ENCODE data around the gene FIGNL1.

FIGNL1 gene

GRCh38 chr7:50428911-50429310 lies 21.2 kb downstream of the FIGNL1 start:
- H3K4me1 ChIP-seq (ENCODE audit: control insufficient read depth, insufficient read depth, low read depth, low read length): no peaks in the 10 kb centered on the region
- no peak overlapping the region for H2BK12ac ChIP-seq (ENCODE audit: low read length in 2 of 2)
- H3K4me2 ChIP-seq (ENCODE audit: low read length, poor library complexity, severe bottlenecking): no peak overlapping the region
- no peak overlapping the region for H2AFZ ChIP-seq (ENCODE audit: low read depth, low read length)
- no peak overlapping the region for H3K14ac ChIP-seq (ENCODE audit: low read length in 2 of 2)
- H2BK120ac ChIP-seq (ENCODE audit: low read depth, low read length): no peak overlapping the region
- no peak overlapping the region for H2AK5ac ChIP-seq (ENCODE audit: low read length, severe bottlenecking)
- H3K79me1 ChIP-seq (replicated peaks; ENCODE audit: low read length, poor library complexity, severe bottlenecking): no peaks in the 10 kb centered on the region
- H3K27ac ChIP-seq (ENCODE audit: low read length, poor library complexity, severe bottlenecking): no peak overlapping the region
- H2BK5ac ChIP-seq (ENCODE audit: low read depth, low read length, poor library complexity, severe bottlenecking): no peak overlapping the region
- no peaks in the 10 kb centered on the region for H3K9me3 ChIP-seq (ENCODE audit: control insufficient read depth, low read length)
- H3K4me3 ChIP-seq (ENCODE audit: insufficient read depth in 1 of 2, low read depth in 1 of 2, low read length in 2 of 2): no peak overlapping the region
- H3K23ac ChIP-seq (ENCODE audit: low read length in 2 of 2): no peak overlapping the region
- no peak overlapping the region for H4K8ac ChIP-seq (ENCODE audit: low read length)
- H3K4ac ChIP-seq (ENCODE audit: low read depth in 1 of 2, low read length in 2 of 2): no peak overlapping the region
- no peak overlapping the region for H2BK15ac ChIP-seq (ENCODE audit: low read depth, poor library complexity, severe bottlenecking)
- WGBS: 69% methylated on average over 2 of the region's 3 CpGs
- H3K36me3 ChIP-seq (ENCODE audit: control insufficient read depth in 1 of 2, insufficient read depth in 2 of 2, low read depth in 1 of 2, low read length in 2 of 2): no peaks in the 10 kb centered on the region
- H4K91ac ChIP-seq (ENCODE audit: low read length): no peak overlapping the region
- no peaks in the 10 kb centered on the region for H3K27me3 ChIP-seq (ENCODE audit: control insufficient read depth in 1 of 2, insufficient read depth in 1 of 2, low read length in 2 of 2)
- H3K9ac ChIP-seq (ENCODE audit: low read length): no peak overlapping the region
- DNase-seq: no peak
- H3K18ac ChIP-seq (ENCODE audit: low read depth in 1 of 2, low read length in 2 of 2): no peak overlapping the region

- Histone ChIP-seq H2AK5ac (ENCODE audit: low read length, severe bottlenecking) (no peak overlapping the region), H2AFZ (ENCODE audit: low read depth, low read length) (no peak overlapping the region), H3K4me2 (ENCODE audit: low read length, poor library complexity, severe bottlenecking) (no peak overlapping the region), H2BK12ac (ENCODE audit: low read length in 2 of 2) (no peak overlapping the region), H3K79me1 (replicated peaks; ENCODE audit: low read length, poor library complexity, severe bottlenecking) (no peaks in the 10 kb centered on the region), H2BK15ac (ENCODE audit: low read depth, poor library complexity, severe bottlenecking) (no peak overlapping the region), H3K14ac (ENCODE audit: low read length in 2 of 2) (no peak overlapping the region), H2BK5ac (ENCODE audit: low read depth, low read length, poor library complexity, severe bottlenecking) (no peak overlapping the region), H3K9me3 (ENCODE audit: control insufficient read depth, low read length) (no peaks in the 10 kb centered on the region), H3K4me1 (ENCODE audit: control insufficient read depth, insufficient read depth, low read depth, low read length) (no peaks in the 10 kb centered on the region), H3K27ac (ENCODE audit: low read length, poor library complexity, severe bottlenecking) (no peak overlapping the region), H3K27me3 (ENCODE audit: control insufficient read depth in 1 of 2, insufficient read depth in 1 of 2, low read length in 2 of 2) (no peaks in the 10 kb centered on the region), H3K4ac (ENCODE audit: low read depth in 1 of 2, low read length in 2 of 2) (no peak overlapping the region), H3K4me3 (ENCODE audit: insufficient read depth in 1 of 2, low read depth in 1 of 2, low read length in 2 of 2) (no peak overlapping the region), H4K91ac (ENCODE audit: low read length) (no peak overlapping the region), H4K8ac (ENCODE audit: low read length) (no peak overlapping the region), H3K36me3 (ENCODE audit: control insufficient read depth in 1 of 2, insufficient read depth in 2 of 2, low read depth in 1 of 2, low read length in 2 of 2) (no peaks in the 10 kb centered on the region), H3K18ac (ENCODE audit: low read depth in 1 of 2, low read length in 2 of 2) (no peak overlapping the region), H3K23ac (ENCODE audit: low read length in 2 of 2) (no peak overlapping the region), H3K9ac (ENCODE audit: low read length) (no peak overlapping the region), H2BK120ac (ENCODE audit: low read depth, low read length) (no peak overlapping the region)
- DNase-seq: no peak
- 86% methylated on average over 2 of the region's 2 CpGs for WGBS
Observed at GRCh38 chr7:50427518-50427917, 22.6 kb downstream of the FIGNL1 start.

- Histone ChIP-seq H3K27me3 (ENCODE audit: control insufficient read depth in 1 of 2, insufficient read depth in 1 of 2, low read length in 2 of 2) (no peaks in the 10 kb centered on the region), H2AFZ (ENCODE audit: low read depth, low read length) (no peak overlapping the region), H3K18ac (ENCODE audit: low read depth in 1 of 2, low read length in 2 of 2) (no peak overlapping the region), H3K27ac (ENCODE audit: low read length, poor library complexity, severe bottlenecking) (no peak overlapping the region), H2BK120ac (ENCODE audit: low read depth, low read length) (no peak overlapping the region), H3K36me3 (ENCODE audit: control insufficient read depth in 1 of 2, insufficient read depth in 2 of 2, low read depth in 1 of 2, low read length in 2 of 2) (no peaks in the 10 kb centered on the region), H4K8ac (ENCODE audit: low read length) (no peak overlapping the region), H4K91ac (ENCODE audit: low read length) (no peak overlapping the region), H3K4me3 (ENCODE audit: insufficient read depth in 1 of 2, low read depth in 1 of 2, low read length in 2 of 2) (no peak overlapping the region), H2BK15ac (ENCODE audit: low read depth, poor library complexity, severe bottlenecking) (no peak overlapping the region), H3K14ac (ENCODE audit: low read length in 2 of 2) (no peak overlapping the region), H3K4ac (ENCODE audit: low read depth in 1 of 2, low read length in 2 of 2) (no peak overlapping the region), H3K79me1 (replicated peaks; ENCODE audit: low read length, poor library complexity, severe bottlenecking) (no peaks in the 10 kb centered on the region), H3K4me1 (ENCODE audit: control insufficient read depth, insufficient read depth, low read depth, low read length) (no peaks in the 10 kb centered on the region), H2AK5ac (ENCODE audit: low read length, severe bottlenecking) (no peak overlapping the region), H3K9ac (ENCODE audit: low read length) (no peak overlapping the region), H3K9me3 (ENCODE audit: control insufficient read depth, low read length) (no peaks in the 10 kb centered on the region), H3K23ac (ENCODE audit: low read length in 2 of 2) (no peak overlapping the region), H2BK5ac (ENCODE audit: low read depth, low read length, poor library complexity, severe bottlenecking) (no peak overlapping the region), H3K4me2 (ENCODE audit: low read length, poor library complexity, severe bottlenecking) (no peak overlapping the region), H2BK12ac (ENCODE audit: low read length in 2 of 2) (no peak overlapping the region)
- WGBS: 88% methylated on average over 5 of the region's 5 CpGs
- no peak for DNase-seq
Observed at GRCh38 chr7:50426280-50427045, 23.7 kb downstream of the FIGNL1 start.

GRCh38 chr7:50425318-50425717 lies 24.8 kb downstream of the FIGNL1 start:
- no peak overlapping the region for H3K4ac ChIP-seq (ENCODE audit: low read depth in 1 of 2, low read length in 2 of 2)
- H3K14ac ChIP-seq (ENCODE audit: low read length in 2 of 2): no peak overlapping the region
- no peaks in the 10 kb centered on the region for H3K36me3 ChIP-seq (ENCODE audit: control insufficient read depth in 1 of 2, insufficient read depth in 2 of 2, low read depth in 1 of 2, low read length in 2 of 2)
- H3K4me3 ChIP-seq (ENCODE audit: insufficient read depth in 1 of 2, low read depth in 1 of 2, low read length in 2 of 2): no peak overlapping the region
- H3K23ac ChIP-seq (ENCODE audit: low read length in 2 of 2): no peak overlapping the region
- no peak overlapping the region for H2BK120ac ChIP-seq (ENCODE audit: low read depth, low read length)
- no peak for DNase-seq
- H2BK5ac ChIP-seq (ENCODE audit: low read depth, low read length, poor library complexity, severe bottlenecking): no peak overlapping the region
- H3K9me3 ChIP-seq (ENCODE audit: control insufficient read depth, low read length): no peaks in the 10 kb centered on the region
- no peak overlapping the region for H3K27ac ChIP-seq (ENCODE audit: low read length, poor library complexity, severe bottlenecking)
- H4K8ac ChIP-seq (ENCODE audit: low read length): no peak overlapping the region
- no peaks in the 10 kb centered on the region for H3K27me3 ChIP-seq (ENCODE audit: control insufficient read depth in 1 of 2, insufficient read depth in 1 of 2, low read length in 2 of 2)
- no peaks in the 10 kb centered on the region for H3K4me1 ChIP-seq (ENCODE audit: control insufficient read depth, insufficient read depth, low read depth, low read length)
- no peak overlapping the region for H2AFZ ChIP-seq (ENCODE audit: low read depth, low read length)
- H3K9ac ChIP-seq (ENCODE audit: low read length): no peak overlapping the region
- H2BK12ac ChIP-seq (ENCODE audit: low read length in 2 of 2): no peak overlapping the region
- H3K18ac ChIP-seq (ENCODE audit: low read depth in 1 of 2, low read length in 2 of 2): no peak overlapping the region
- no peak overlapping the region for H2BK15ac ChIP-seq (ENCODE audit: low read depth, poor library complexity, severe bottlenecking)
- H4K91ac ChIP-seq (ENCODE audit: low read length): no peak overlapping the region
- WGBS: 90% methylated on average over 4 of the region's 6 CpGs
- no peaks in the 10 kb centered on the region for H3K79me1 ChIP-seq (replicated peaks; ENCODE audit: low read length, poor library complexity, severe bottlenecking)
- H2AK5ac ChIP-seq (ENCODE audit: low read length, severe bottlenecking): no peak overlapping the region
- H3K4me2 ChIP-seq (ENCODE audit: low read length, poor library complexity, severe bottlenecking): no peak overlapping the region
